Measurements from ENCODE around the gene PROP1. TPM values are rescaled to one million over a fixed set of nuclear protein-coding genes. Genes with fewer than 3 reads are reported as not detected.
"Not testable (repeated sequence)": the region's sequence is repeated elsewhere in the genome, so short reads cannot be mapped to it uniquely, and the experiment has no call there.

The PROP1 gene
- polyA plus RNA-seq, 4 donors, result not detected

DNA sequence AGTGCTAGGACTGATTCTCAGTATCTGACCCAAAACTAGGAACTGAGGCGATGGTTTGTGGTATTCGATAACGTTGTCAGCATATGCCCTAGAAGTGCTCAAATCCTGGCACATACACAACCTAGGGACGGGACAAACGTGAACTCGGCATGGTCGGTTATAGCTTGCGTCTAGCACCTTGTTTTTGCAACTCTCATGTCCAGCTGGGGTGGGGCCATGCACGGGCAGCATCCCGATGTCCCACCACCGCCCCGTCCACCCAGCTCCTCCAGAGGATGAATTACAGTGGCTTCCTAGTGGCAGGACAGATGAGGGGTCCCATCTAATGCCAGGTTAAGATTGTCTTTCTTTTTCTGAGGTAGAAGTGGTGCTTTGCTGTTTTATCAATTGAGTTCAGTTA, 31.6 kb downstream of the PROP1 start:
- H3K9me3 ChIP-seq (ENCODE audit: control insufficient read depth in 2 of 2, insufficient read depth in 1 of 2, low read depth in 1 of 2, low read length in 1 of 2), result no peaks in the 10 kb centered on the region
- no peaks in the 10 kb centered on the region for H3K36me3 ChIP-seq (ENCODE audit: control insufficient read depth in 3 of 3, insufficient read depth in 2 of 3, low read depth in 1 of 3, low read length in 3 of 3)
- H3K4me3 ChIP-seq (ENCODE audit: low read depth in 1 of 3, low read length in 3 of 3), result no peak overlapping the region
- DNase-seq, result no peak
- H3K27ac ChIP-seq (ENCODE audit: low read depth in 1 of 3, low read length in 2 of 3), result no peak overlapping the region
- WGBS, 3 donors, result 94 to 95% (median 94%) methylated on average over 12 of the region's 12 CpGs
- H3K4me1 ChIP-seq (ENCODE audit: control insufficient read depth in 3 of 3, insufficient read depth in 2 of 3, low read depth in 1 of 3, low read length in 2 of 3), result no peaks in the 10 kb centered on the region
- no peak for FAIRE-seq
- H3K27me3 ChIP-seq (ENCODE audit: control insufficient read depth in 3 of 3, insufficient read depth in 3 of 3, low read length in 3 of 3), result no peaks in the 10 kb centered on the region

- 88 to 94% (median 92%) methylated on average over 14 of the region's 14 CpGs for whole genome bisulfite sequencing, 3 donors
- H3K4me1 ChIP-seq (ENCODE audit: control insufficient read depth in 3 of 3, insufficient read depth in 2 of 3, low read depth in 1 of 3, low read length in 2 of 3), result no peaks in the 10 kb centered on the region
- no peaks in the 10 kb centered on the region for H3K36me3 ChIP-seq (ENCODE audit: control insufficient read depth in 3 of 3, insufficient read depth in 2 of 3, low read depth in 1 of 3, low read length in 3 of 3)
- no peak for FAIRE-seq
- H3K27ac ChIP-seq (ENCODE audit: low read depth in 1 of 3, low read length in 2 of 3), result no peak overlapping the region
- H3K27me3 ChIP-seq (ENCODE audit: control insufficient read depth in 3 of 3, insufficient read depth in 3 of 3, low read length in 3 of 3), result no peaks in the 10 kb centered on the region
- no peak for DNase-seq
- no peaks in the 10 kb centered on the region for H3K9me3 ChIP-seq (ENCODE audit: control insufficient read depth in 2 of 2, insufficient read depth in 1 of 2, low read depth in 1 of 2, low read length in 1 of 2)
- H3K4me3 ChIP-seq (ENCODE audit: low read depth in 1 of 3, low read length in 3 of 3), result no peak overlapping the region
Observed at GRCh38 chr5:177963966-177964365, 32.1 kb downstream of the PROP1 start.

GRCh38 chr5:177959315-177959714, 36.7 kb downstream of the PROP1 start:
- Histone ChIP-seq H3K9me3 (ENCODE audit: control insufficient read depth in 2 of 2, insufficient read depth in 1 of 2, low read depth in 1 of 2, low read length in 1 of 2) (no peaks in the 10 kb centered on the region), H3K27me3 (ENCODE audit: control insufficient read depth in 3 of 3, insufficient read depth in 3 of 3, low read length in 3 of 3) (no peaks in the 10 kb centered on the region), H3K4me1 (ENCODE audit: control insufficient read depth in 3 of 3, insufficient read depth in 2 of 3, low read depth in 1 of 3, low read length in 2 of 3) (no peaks in the 10 kb centered on the region), H3K36me3 (ENCODE audit: control insufficient read depth in 3 of 3, insufficient read depth in 2 of 3, low read depth in 1 of 3, low read length in 3 of 3) (no peaks in the 10 kb centered on the region), H3K27ac (ENCODE audit: low read depth in 1 of 3, low read length in 2 of 3) (no peak overlapping the region), H3K4me3 (ENCODE audit: low read depth in 1 of 3, low read length in 3 of 3) (no peak overlapping the region)
- WGBS, 3 donors, result 83 to 92% (median 85%) methylated on average over 8 to 9 of the region's 9 CpGs
- no peak for FAIRE-seq
- DNase-seq, result no peak

DNA sequence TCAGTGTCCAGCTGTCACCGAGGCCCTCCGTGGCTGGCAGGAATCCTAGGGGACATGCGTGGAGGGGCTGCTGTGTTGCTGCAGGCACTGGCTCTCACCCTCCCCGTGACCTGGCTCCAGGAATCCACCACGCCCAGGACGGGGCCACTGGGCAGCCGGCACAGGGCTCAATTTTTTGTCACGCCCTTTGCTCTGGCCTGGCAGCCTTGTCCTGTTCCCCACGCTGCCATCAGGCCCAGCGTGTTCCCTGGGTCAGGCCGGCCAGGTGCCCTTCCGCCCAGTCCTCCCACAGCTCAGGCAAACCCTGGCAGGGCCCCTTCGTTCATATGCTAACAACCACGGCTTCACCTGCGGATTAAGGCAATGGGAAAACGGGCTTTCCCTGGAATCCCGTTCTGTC, 37.3 kb downstream of the PROP1 start:
- no peaks in the 10 kb centered on the region for H3K9me3 ChIP-seq (ENCODE audit: control insufficient read depth in 2 of 2, insufficient read depth in 1 of 2, low read depth in 1 of 2, low read length in 1 of 2)
- H3K27me3 ChIP-seq (ENCODE audit: control insufficient read depth in 3 of 3, insufficient read depth in 3 of 3, low read length in 3 of 3), result no peaks in the 10 kb centered on the region
- H3K4me1 ChIP-seq (ENCODE audit: control insufficient read depth in 3 of 3, insufficient read depth in 2 of 3, low read depth in 1 of 3, low read length in 2 of 3), result no peaks in the 10 kb centered on the region
- no peaks in the 10 kb centered on the region for H3K36me3 ChIP-seq (ENCODE audit: control insufficient read depth in 3 of 3, insufficient read depth in 2 of 3, low read depth in 1 of 3, low read length in 3 of 3)
- no peak for FAIRE-seq
- no peak for DNase-seq
- 74 to 79% (median 74%) methylated on average over 16 to 17 of the region's 17 CpGs for WGBS, 3 donors
- H3K4me3 ChIP-seq (ENCODE audit: low read depth in 1 of 3, low read length in 3 of 3), result no peak overlapping the region
- H3K27ac ChIP-seq (ENCODE audit: low read depth in 1 of 3, low read length in 2 of 3), result no peak overlapping the region

GRCh38 chr5:177957241-177957640, 38.8 kb downstream of the PROP1 start:
- no peak overlapping the region for H3K4me3 ChIP-seq (ENCODE audit: low read depth in 1 of 3, low read length in 3 of 3)
- no peaks in the 10 kb centered on the region for H3K4me1 ChIP-seq (ENCODE audit: control insufficient read depth in 3 of 3, insufficient read depth in 2 of 3, low read depth in 1 of 3, low read length in 2 of 3)
- DNase-seq (no peak), FAIRE-seq (no peak)
- H3K36me3 ChIP-seq (ENCODE audit: control insufficient read depth in 3 of 3, insufficient read depth in 2 of 3, low read depth in 1 of 3, low read length in 3 of 3), result no peaks in the 10 kb centered on the region
- H3K27ac ChIP-seq (ENCODE audit: low read depth in 1 of 3, low read length in 2 of 3), result no peak overlapping the region
- no peaks in the 10 kb centered on the region for H3K9me3 ChIP-seq (ENCODE audit: control insufficient read depth in 2 of 2, insufficient read depth in 1 of 2, low read depth in 1 of 2, low read length in 1 of 2)
- WGBS, 3 donors, result 76 to 84% (median 78%) methylated on average over 7 of the region's 7 CpGs
- no peaks in the 10 kb centered on the region for H3K27me3 ChIP-seq (ENCODE audit: control insufficient read depth in 3 of 3, insufficient read depth in 3 of 3, low read length in 3 of 3)

DNA sequence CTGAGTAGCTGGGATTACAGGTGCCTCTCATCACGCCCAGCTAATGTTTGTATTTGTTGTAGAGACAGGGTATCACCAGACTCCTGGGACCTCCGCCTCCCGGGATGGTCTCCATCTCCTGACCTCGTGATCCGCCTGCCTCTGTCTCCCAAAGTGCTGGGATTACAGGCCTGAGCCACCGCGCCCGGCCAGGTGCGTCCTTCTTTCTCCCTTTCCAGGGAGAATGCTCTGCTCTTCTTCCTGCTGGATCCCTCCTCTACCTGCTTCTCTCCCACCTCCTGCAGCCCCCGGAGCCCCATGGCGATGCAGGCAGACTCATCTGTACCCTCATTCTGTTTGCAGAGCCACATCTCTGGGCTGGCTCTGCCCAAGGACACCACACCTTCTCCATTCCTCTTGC, 42.9 kb downstream of the PROP1 start:
- WGBS, 3 donors, result 90 to 96% (median 96%) methylated on average over 9 of the region's 11 CpGs

DNA sequence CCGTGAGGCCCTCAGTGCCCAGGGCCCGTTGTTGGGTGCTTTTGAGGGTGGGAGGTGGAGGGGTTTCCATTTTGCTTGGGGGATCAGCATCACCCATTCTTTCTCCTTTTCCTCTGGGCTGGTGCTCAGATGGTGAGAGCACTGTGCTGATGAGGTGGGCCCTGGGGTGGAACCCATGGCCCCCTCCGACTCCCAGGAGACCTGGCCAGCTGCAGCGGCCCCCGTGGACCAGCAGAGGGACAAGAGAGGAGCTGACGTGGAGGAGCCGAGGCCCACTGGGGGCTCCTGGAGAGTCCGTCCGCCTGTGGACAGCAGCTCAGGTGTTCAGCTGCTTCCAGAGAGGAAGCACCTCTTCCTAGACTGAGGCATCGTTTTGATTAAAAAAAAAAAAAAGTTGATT, 46.4 kb downstream of the PROP1 start:
- not testable (repeated sequence) for H3K27me3 ChIP-seq (ENCODE audit: control insufficient read depth in 3 of 3, insufficient read depth in 3 of 3, low read length in 3 of 3); DNase-seq; H3K4me1 ChIP-seq (ENCODE audit: control insufficient read depth in 3 of 3, insufficient read depth in 2 of 3, low read depth in 1 of 3, low read length in 2 of 3); H3K36me3 ChIP-seq (ENCODE audit: control insufficient read depth in 3 of 3, insufficient read depth in 2 of 3, low read depth in 1 of 3, low read length in 3 of 3); FAIRE-seq; H3K4me3 ChIP-seq (ENCODE audit: low read depth in 1 of 3, low read length in 3 of 3); H3K9me3 ChIP-seq (ENCODE audit: control insufficient read depth in 2 of 2, insufficient read depth in 1 of 2, low read depth in 1 of 2, low read length in 1 of 2); H3K27ac ChIP-seq (ENCODE audit: low read depth in 1 of 3, low read length in 2 of 3)
- 63 to 66% (median 65%) methylated on average over 4 to 7 of the region's 10 CpGs for WGBS, 3 donors

More for the DNA sequence above, 42.9 kb downstream of the PROP1 start:
- not testable (repeated sequence) for H3K36me3 ChIP-seq (ENCODE audit: control insufficient read depth in 3 of 3, insufficient read depth in 2 of 3, low read depth in 1 of 3, low read length in 3 of 3); H3K9me3 ChIP-seq (ENCODE audit: control insufficient read depth in 2 of 2, insufficient read depth in 1 of 2, low read depth in 1 of 2, low read length in 1 of 2); H3K27me3 ChIP-seq (ENCODE audit: control insufficient read depth in 3 of 3, insufficient read depth in 3 of 3, low read length in 3 of 3); H3K27ac ChIP-seq (ENCODE audit: low read depth in 1 of 3, low read length in 2 of 3); FAIRE-seq; DNase-seq; H3K4me1 ChIP-seq (ENCODE audit: control insufficient read depth in 3 of 3, insufficient read depth in 2 of 3, low read depth in 1 of 3, low read length in 2 of 3); H3K4me3 ChIP-seq (ENCODE audit: low read depth in 1 of 3, low read length in 3 of 3)

DNA sequence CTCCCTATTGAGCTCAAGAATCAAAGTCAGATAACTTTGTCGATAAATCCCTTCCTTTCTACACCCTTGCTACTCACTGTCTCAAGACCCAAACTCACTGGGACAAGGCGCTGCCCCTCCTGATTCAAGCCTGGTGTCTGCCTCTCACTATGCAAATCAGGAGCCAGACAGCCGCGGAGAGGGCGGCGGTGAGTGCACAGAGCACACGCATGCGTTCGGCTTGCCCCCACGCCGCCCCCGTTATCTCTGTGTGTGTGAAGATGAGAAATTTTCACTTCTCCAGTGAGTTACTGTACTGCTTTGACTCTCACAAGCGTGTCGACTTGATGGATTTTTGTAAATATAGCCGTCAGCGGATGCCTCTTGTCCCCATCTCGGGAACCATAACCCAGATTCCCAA, 47.0 kb downstream of the PROP1 start:
- not testable (repeated sequence) for H3K9me3 ChIP-seq (ENCODE audit: control insufficient read depth in 2 of 2, insufficient read depth in 1 of 2, low read depth in 1 of 2, low read length in 1 of 2); H3K36me3 ChIP-seq (ENCODE audit: control insufficient read depth in 3 of 3, insufficient read depth in 2 of 3, low read depth in 1 of 3, low read length in 3 of 3); DNase-seq; H3K27me3 ChIP-seq (ENCODE audit: control insufficient read depth in 3 of 3, insufficient read depth in 3 of 3, low read length in 3 of 3); H3K4me3 ChIP-seq (ENCODE audit: low read depth in 1 of 3, low read length in 3 of 3); H3K4me1 ChIP-seq (ENCODE audit: control insufficient read depth in 3 of 3, insufficient read depth in 2 of 3, low read depth in 1 of 3, low read length in 2 of 3); H3K27ac ChIP-seq (ENCODE audit: low read depth in 1 of 3, low read length in 2 of 3); FAIRE-seq
- 24 to 61% methylated on average over 8 to 14 of the region's 17 CpGs; no CpG with 5 or more reads in 1 of the 3 donors for WGBS, 3 donors

- not testable (repeated sequence) for H3K27me3 ChIP-seq (ENCODE audit: control insufficient read depth in 3 of 3, insufficient read depth in 3 of 3, low read length in 3 of 3); H3K4me1 ChIP-seq (ENCODE audit: control insufficient read depth in 3 of 3, insufficient read depth in 2 of 3, low read depth in 1 of 3, low read length in 2 of 3); FAIRE-seq; H3K4me3 ChIP-seq (ENCODE audit: low read depth in 1 of 3, low read length in 3 of 3); DNase-seq; H3K27ac ChIP-seq (ENCODE audit: low read depth in 1 of 3, low read length in 2 of 3); H3K36me3 ChIP-seq (ENCODE audit: control insufficient read depth in 3 of 3, insufficient read depth in 2 of 3, low read depth in 1 of 3, low read length in 3 of 3); H3K9me3 ChIP-seq (ENCODE audit: control insufficient read depth in 2 of 2, insufficient read depth in 1 of 2, low read depth in 1 of 2, low read length in 1 of 2)
- 75 to 80% (median 77%) methylated on average over 9 to 10 of the region's 10 CpGs for WGBS, 3 donors
Observed at GRCh38 chr5:177947912-177948311, 48.1 kb downstream of the PROP1 start.
